CD1c-positive myeloid dendritic cell (primary cell): Measurements from ENCODE around the gene PAX5.

ENCODE experiments used
- DNase-seq: peaks from one replicate; pipeline ENCODE4 v3.0.0-alpha.2; 2016; ENCODE audit errors: extremely low spot score

PAX5 gene

DNA sequence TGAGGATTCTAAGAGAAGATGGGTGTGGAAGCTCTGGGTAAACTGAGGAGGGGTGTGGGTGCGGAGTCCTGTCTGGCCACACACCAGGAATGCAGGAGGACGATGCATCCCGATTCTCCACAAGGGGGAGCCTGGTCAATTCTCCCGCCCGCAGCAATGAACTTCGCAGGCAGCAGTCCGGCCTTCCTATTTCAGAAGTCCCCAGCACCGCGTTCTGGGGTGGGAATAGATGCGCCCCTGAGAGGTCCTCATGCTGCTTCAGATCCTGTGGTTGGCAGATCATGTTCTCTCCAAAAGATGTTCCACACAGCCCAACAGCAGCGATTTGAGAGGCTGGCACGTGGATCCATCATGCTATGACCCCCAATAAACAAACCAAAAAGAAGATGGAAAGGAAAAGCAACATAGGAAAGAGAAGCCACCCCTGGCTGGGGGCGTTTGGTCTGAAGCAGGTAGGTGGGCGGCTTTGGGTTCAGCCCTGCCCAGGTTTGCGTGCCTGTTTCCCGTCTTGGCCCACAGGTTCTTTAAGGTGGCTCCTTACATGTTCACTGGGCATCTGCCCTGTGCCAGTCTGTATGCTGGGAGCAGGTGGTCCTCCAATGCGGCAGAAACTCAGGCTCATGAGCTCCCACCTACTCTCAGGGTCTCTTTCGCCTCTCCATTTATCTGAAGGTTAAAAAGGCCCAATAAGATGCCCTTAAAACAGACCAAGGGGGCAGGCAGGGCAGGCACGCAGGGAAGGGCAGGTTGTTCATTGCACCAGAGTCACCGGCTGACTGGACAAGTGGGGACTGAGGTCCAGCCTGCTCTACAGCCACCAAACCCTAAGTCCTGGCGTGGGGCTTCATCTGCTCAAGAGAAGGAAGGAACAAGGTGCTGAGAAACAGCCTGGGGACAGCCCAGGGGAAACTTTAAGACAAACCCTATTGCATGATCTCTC lies 171.6 kb downstream of the PAX5 start:
- DNase-seq, result no peak

DNA sequence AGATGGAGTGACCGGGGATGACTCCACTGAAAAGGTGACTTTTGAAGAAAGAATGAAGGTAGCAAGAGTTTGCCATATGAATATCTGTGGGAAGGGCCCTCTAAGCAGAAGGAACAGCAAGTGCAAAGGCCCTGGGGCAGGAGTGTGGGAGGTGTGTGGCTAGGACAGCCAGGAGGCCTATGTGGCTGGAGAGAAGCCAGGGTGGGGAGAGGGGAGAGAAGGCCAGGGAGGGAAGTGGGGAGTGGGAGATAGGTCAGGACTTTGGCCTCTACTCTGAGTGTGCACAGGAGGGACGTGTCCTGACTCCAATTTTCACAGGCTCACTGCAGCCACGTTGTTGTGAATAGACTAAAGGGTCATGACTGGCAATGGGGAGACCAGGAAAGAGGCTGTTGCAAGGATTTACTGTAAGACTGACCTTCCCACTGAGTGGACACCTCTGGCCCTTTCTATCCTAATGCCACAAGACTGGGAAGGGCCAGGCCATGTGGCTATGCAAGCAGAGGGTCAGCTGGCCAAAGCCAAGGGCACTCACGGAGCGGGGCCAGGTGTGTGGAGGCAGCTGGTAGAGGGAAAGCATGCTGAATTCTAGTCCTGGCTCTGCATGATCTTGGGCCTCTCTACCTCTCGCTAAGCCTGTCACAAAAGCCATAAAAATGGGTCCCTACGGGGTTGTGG lies 172.4 kb downstream of the PAX5 start:
- DNase-seq, result no peak

DNA sequence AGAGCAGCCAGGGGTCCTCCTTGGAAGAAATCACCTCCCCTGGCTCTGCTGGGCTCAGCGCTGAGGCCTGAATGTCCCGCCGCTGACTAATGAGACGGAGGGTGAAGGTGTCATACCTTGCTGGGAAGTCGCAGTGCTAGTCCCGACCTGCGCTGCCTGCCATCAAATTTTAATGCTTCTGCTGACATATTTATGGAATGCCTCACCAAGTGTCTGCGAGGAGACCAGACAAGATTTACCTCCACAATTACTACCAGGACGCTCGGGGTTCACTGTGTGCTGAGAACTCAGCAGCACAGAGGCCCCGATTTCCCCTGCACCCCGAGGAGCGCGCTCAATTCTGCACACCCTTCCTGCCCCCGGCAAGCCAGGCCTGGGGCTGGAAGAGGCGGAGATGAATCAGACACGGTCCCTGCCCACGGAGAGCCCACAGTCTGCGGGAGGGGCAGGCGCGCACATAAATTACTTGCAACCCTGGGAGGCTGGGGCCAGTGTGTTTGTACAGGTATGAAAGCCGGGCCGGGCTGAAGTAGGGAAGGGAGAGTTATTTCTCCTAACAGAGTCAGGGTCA lies 175.2 kb downstream of the PAX5 start:
- no peak for DNase-seq

DNA sequence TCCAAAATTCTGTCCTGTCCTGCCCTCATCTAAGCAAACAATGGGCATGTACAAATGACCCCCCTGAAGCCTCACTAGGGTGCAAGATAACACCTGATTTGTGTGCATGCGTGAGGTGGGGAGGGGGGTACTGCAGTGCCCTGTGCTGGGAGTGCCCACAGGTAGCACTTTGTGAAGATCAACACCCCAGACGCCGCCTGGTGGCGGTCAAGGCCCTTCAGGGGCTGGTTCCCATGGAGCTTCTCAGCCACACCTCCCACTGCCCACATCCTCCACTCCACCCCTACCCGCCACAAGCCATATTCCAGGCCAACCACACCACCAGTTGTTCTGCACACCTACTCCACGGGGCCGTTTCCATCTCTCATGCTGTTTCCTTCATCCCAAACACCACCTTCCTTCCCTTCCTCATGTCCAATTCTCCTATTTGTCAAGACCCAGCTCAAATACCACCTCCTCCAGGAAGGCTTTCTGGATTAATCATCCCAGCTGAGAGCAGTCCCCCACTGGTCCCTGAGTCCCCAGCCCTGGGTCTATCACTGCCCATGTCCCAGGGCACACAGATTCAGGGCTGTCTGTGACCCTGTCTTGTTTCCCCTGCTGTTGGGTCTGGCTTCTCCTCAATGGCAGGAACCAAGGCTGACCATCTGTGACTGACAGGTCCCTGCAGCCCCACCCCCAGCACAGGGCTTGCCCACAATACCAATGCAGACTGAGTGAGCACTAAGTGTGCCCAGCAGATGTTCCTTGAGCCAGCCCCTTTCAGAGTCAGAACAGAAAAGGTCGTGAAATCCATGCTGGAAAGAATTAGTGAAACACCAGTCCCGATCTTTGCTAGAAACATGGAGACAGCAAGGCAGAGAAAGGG lies 178.4 kb downstream of the PAX5 start:
- no peak for DNase-seq

DNA sequence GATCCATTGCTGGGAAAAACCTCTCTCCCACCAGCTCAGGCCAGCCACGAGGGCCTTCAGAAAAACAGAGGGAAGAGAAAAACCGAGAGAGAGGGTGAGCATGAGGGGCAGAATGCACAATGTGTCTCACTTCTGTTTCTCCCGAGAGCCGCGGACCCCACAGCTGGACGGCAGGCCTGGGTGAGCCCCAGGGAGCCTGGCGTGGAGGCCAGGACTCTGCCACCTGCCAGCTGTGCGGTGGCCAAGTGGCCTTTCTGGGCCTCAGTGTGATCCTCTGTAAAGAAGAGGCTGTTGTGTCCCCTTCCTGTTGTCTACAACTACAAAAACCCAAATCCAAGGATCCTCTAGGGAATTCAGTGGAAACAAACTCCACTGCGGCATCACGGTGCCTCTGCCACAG lies 179.3 kb downstream of the PAX5 start:
- DNase-seq, result no peak

DNA sequence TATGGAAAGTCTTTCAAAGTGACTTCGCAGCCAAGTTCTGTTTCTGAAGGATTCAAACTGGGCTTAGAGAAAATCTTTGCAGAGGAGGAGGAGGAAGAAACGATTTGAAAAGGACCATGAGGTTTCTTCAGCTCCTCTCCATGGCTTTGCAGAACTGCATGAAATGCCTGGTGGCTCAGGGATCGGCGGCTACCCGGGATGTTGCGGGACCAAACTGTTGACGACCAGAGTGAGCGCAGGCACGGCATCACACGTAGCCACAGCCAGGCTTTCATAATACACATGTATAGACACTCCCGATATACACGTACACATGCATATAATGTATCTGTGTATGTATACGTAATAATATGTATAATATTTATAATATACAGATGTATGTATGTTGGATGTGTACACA lies 180.0 kb downstream of the PAX5 start:
- DNase-seq, result no peak

DNA sequence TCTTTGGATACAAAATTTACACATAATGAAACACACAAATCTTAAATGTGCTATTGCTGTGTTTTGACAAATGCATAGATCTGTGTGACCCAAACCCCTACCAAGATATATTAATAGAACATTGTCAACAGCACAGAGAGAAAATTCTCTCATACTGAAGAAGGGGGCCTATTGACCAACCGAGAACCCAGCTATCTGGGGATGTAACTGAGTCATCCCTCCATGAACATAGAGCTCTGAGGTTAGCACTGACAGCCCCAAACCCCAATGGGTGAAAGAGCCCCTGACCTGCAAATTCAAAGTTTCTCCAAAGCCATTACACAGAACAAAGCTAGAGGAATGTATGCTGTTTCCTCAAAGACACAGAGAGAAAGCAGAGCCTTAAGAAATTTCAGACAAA lies 180.8 kb downstream of the PAX5 start:
- DNase-seq, result no peak

DNA sequence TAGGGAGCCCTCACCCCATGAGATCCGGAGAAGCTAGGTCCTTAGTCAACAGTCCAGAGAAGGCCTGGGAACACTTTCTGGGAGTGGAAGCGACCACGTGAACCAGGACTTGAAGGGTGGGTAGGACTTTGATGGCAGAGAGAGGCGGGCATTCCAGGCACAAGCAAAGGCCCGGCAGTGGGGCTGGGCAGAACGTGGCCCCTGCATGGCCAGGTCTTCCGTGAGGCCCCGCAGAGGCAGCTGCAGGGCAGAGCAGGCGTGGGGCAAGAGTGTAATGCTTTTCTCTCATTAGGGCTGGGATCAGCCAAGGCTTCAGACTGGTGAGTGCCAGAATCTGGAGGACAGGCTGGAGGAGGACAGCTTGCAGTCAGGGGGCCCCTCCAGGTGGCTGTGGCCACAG lies 184.1 kb downstream of the PAX5 start:
- no peak for DNase-seq

DNA sequence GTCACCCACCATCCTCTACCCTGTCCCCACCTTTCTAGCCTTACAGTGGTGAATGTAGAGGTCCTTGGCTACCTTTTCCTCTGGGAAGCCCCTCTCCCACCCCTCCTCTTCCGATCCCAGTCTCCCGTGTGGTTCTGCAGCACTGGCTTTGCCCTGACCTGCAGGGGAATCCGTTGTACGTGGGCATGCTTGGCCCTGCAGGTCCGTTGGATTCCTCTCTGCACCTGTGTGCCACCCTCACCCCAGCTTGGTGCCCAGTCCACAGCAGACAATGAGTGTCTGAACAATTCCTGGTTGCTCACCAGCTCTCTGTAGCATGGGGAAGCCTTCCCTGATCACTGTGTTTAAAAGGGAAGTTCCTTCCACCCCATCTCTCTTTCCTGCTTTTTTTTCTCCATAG lies 185.1 kb downstream of the PAX5 start:
- no peak for DNase-seq

DNA sequence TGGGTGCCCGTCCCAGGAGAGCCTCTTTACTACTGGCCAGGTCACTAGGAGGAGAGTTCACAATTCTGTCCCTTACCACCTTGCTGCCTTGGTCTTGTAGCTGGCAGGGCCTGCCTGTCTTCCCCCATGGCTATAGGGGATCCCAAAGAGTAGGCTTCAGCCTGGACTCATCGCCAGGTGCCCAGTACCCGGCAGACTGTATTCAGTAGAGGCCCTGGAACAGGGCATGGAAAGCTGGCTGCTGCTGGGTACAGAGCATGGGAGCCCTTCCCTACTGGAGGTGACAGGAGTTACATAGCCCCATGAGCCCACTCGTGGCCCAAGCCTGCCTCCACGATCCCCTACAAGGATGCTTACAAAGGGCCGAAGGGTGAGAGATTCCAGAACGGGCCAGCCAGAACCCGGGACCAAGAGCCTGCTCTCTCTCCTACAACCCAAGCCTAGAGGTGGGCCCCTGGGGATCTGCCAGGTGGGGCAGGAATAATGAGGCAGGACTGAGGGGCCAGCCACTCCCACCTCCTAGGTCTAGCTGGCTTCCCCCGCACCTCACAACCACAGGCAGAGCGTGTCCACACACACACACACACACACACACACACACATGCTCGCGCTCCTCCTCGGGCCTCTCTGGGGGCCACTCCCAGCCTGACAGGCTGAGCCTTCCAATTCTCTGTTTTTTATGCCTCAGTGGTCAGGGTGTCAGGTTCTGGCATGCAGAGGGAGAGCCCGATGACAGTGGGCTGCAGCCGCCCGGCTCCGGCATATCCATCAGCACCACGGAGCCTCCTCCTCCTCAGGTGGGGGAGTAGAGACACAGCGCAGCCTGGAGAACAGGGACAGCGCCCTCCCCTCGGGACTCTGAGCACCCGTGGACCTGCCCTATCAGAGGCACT lies 186.0 kb downstream of the PAX5 start:
- DNase-seq, result no peak

DNA sequence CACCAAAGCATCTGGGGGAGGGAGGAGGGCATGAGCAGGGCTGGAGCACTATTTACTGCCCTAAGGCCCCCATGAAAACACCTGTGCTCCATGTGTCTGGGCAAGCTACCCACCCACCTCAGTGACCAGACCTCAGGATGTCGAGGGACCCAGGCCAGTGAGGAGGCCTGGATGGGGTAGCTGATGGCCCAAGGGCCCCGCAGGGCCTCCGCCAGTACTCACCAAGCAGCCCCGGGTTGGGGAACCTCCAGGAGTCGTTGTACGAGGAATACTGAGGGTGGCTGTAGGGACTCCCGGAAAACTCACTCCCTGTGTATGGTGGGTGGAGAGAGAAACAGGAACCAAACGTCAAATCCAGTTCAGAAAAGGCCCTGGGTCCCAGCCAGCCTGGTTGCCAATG lies 187.4 kb downstream of the PAX5 start:
- DNase-seq, result no peak

DNA sequence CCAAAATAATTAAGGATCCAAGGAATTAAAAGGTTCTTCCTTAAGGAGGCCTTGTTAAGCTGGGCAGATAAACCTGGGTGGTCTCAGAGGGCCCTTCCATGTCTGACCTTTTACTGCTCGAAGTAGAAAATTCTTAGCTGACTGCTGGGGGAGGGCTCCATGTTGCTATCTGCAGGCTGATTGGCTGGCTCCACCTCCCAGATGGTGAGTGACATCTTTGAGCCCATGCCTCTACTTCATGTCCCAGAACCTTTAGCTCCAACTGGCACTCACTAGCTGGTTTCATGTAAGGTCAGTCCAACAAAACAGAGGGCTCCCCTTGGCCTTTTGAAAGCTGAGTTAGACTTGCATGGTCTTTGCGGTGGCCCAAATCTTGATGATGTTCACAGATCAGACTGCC lies 188.2 kb downstream of the PAX5 start:
- DNase-seq, result no peak

DNA sequence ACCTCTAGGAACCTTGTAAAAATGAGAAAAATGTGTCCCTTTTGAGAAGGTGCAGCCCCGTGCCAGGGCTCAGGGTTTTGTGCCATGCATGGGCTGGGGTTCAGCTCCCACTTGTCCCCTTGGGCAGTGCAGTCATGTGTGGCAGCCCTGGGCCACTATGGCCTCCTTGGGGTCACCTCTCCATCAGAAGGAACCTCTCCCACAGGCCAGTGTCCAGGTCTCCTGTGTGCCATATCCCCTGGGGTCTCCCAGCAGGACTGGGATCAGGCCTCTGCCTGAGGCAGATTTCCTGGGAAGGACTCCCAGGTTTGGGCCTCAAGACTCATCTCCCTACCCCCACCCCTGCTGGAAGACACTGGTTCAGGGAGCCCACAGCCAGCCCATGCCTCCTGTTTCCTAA lies 189.1 kb downstream of the PAX5 start:
- no peak for DNase-seq

DNA sequence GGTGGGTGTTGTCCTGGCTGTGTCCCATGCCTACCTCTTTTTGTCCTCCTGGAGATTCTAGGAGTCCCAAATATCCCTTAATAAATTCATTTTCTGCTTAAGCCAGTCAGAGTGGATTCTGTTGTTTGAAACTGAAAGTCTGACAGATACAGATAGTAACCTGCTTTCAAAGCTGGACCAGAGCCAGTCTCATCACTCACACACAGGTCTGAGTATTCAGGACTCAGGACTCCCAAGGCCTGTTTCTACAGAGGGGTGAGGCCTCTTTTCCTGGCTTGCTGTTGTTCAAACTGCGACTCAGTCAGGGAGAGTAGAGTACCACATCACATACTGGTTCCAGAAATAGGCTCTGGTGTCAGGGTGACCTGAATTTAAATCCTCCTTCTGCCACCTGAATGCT lies 190.1 kb downstream of the PAX5 start:
- DNase-seq, result no peak

DNA sequence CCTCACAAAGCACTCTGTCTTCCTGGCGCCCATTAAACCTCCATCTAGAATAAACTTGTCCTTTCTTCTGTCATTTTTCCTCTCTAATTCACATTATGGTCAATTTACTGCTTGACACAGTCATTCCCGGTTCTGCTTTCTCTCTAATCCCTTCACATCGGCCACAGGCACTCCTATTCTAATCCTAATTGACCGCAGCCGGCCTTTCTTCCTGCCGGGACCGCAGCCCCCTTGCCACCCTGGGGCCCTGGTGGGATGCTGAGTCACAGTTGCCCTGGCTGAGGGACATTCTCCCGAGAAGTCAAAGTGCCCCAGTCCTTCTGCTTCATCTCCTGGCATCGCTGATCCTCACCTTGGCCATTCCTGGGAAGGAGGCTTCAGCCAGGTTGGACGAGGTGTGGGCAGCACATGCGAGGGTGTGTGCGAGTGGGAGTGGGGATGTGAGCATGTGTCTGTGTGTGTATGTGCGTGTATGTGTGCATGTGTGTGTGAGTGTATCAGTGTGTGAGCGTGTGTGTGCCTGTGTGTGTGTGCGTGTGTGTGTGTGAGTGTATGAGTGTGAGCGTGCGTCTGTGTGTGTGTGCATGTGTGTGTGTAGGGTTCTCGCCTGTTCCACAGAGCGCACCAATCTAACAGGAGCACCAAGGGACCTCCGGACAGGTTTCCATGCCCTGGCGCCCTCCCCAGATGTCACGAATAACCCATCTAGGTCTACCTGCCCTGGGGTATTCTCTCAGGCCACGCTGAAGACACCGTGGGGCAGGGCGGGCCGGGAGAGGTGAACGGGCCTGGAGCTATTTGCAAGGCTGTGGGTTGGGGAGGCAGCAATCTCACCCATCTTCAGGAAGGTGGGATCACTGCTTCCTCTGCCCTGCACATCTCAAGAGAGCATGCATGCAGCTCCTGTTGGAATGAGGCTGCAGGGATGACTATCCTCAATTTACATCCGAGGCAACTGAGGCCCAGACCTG lies 191.2 kb downstream of the PAX5 start:
- DNase-seq, result no peak

DNA sequence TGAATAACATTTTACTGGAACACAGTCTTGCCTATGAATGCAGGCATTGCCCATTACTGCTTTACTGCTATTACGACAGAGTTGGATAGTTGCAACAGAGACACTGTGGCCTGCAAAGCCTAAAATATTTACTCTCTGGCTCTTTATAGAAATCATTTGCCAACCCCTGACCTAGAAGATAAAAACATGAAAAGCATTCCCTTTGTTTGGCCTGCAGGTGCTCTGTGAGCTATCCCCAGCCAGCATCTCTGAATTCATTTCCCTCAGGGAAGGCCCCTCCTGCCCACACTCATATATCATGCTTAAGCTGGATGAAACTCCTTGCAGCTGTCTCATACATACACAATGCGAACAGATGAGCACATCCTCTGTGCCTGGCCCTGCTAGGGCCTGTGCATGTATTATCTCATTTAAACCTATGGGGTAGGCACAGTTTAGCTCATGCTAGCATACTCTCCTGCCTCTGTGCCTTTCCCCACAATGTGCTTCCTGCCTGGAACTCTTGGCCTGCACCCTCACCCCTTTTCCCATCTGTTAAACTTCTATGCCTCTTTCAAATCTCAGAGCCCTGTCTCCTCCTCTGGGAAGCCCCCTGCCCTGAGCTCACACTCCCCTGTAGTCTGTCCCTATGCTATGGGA lies 193.1 kb downstream of the PAX5 start:
- no peak for DNase-seq

DNA sequence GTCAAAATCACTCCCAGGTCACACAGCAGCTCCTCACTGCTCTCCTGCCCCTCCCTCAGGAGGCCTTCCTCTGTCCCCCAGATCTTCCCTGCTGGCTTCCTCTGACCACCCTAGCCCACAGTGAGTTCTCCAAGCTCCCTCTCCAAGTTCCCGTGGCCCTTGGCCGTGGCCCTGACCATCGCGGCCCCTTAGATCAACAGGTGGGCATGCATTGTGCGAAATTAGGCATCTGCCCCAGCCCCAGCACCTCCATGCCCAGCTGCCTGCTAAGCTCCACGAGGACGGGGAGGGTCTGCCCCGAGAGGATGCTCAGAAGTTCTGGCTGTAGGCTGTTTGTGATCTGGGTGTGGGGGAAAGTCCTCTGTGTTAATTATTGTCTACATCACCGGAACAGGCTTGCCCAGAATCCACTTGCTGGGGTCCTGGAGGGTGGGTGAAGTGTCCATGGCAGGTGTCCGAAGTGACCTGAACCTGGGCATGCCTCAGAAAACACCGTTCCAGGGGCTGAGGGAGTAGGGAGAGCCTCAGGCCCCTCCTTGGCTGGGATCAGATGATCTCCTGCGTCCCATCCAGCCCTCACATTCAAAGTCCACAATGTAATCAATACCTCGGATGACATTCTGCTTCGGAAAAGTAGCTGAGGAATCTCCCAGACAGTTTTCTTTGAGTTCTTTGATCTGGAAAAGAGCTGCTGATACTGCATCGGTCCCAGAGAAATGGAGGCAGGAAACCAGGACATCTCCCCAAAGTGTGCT lies 194.8 kb downstream of the PAX5 start:
- no peak for DNase-seq
